ENCODE measurements around the gene TIMM50. TPM values are rescaled to one million over a fixed set of nuclear protein-coding genes. Genes with fewer than 3 reads are reported as not detected.

TIMM50 gene
- total and polyA plus RNA-seq, 8 donors = 35.0 to 106 (median 50.5) TPM

GRCh38 chr19:39518458-39518857, 37.8 kb downstream of the TIMM50 start:
- intact Hi-C loops (cut with DNase I; ENCODE audit: low total_unique reads) = no loop called here
- Histone ChIP-seq H3K36me3 (no peaks in the 10 kb centered on the region), H3K9me3 (no peaks in the 10 kb centered on the region), H3K27ac (no peak overlapping the region), H3K4me3 (no peak overlapping the region), H3K27me3 (peaks cover 18 to 54% (median 46%) of the 10 kb centered on the region in 3 donors), H3K4me1 (peaks cover 11 to 20% (median 17%) of the 10 kb centered on the region in 4 donors)
- WGBS, 5 donors = 45 to 69% (median 60%) methylated on average over 4 to 5 of the region's 5 CpGs
- DNase-seq = no peak
- TF ChIP-seq EP300 (IDR thresholded peaks at IDR 0.05) = no peak
- no peak for TF ChIP-seq POLR2A (IDR thresholded peaks at IDR 0.05)
- TF ChIP-seq CTCF (IDR thresholded peaks at IDR 0.05) = no peak
- no peak for TF ChIP-seq POLR2AphosphoS5 (IDR thresholded peaks at IDR 0.05)

DNA sequence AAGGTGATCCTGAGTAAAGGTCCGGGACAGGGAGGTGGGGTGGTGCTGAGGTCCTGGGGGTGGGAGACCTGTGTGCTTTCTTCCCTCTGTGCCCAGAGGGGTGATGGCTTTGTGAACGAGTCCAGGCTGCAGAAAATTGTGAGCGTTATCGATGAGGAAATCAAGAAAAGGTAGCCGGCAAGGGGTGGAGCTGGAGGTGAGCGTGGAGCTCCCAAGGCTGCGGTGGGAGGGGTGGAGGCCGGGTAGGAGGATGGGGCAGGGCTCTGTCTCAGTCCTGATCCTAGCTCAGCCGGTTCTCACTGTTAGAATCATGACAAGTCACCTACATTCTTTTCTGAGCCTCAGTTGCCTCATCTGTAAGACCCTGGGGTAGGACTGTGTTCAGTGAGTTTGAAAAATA, 38.3 kb downstream of the TIMM50 start:
- WGBS, 5 donors = 37 to 56% (median 52%) methylated on average over 9 of the region's 9 CpGs
- no peak overlapping the region for H3K27ac ChIP-seq

GRCh38 chr19:39520541-39521484, 40.2 kb downstream of the TIMM50 start:
- Histone ChIP-seq H3K9me3 (no peaks in the 10 kb centered on the region), H3K4me3 (no peak overlapping the region), H3K27me3 (peaks cover 2 to 31% (median 23%) of the 10 kb centered on the region in 3 donors), H3K36me3 (no peaks in the 10 kb centered on the region), H3K27ac (no peak overlapping the region), H3K4me1 (peaks cover under 1 to 5% (median 4%) of the 10 kb centered on the region in 4 donors)
- TF ChIP-seq POLR2A (IDR thresholded peaks at IDR 0.05) (no peak), EP300 (IDR thresholded peaks at IDR 0.05) (no peak), CTCF (IDR thresholded peaks at IDR 0.05) (no peak), POLR2AphosphoS5 (IDR thresholded peaks at IDR 0.05) (no peak)
- no peak for DNase-seq
- intact Hi-C loops (cut with DNase I; ENCODE audit: low total_unique reads) = no loop called here
- WGBS, 5 donors = 81 to 90% (median 84%) methylated on average over 8 of the region's 8 CpGs

More for the DNA sequence above, 38.3 kb downstream of the TIMM50 start:
- Histone ChIP-seq H3K36me3 (no peaks in the 10 kb centered on the region), H3K9me3 (no peaks in the 10 kb centered on the region), H3K4me3 (no peak overlapping the region), H3K4me1 (peaks cover 11 to 20% (median 17%) of the 10 kb centered on the region in 4 donors), H3K27me3 (peaks cover 18 to 49% (median 41%) of the 10 kb centered on the region in 3 donors)
- TF ChIP-seq POLR2A (IDR thresholded peaks at IDR 0.05) = no peak
- no peak for TF ChIP-seq EP300 (IDR thresholded peaks at IDR 0.05)
- TF ChIP-seq POLR2AphosphoS5 (IDR thresholded peaks at IDR 0.05) = no peak
- TF ChIP-seq CTCF (IDR thresholded peaks at IDR 0.05) = no peak
- intact Hi-C loops (cut with DNase I; ENCODE audit: low total_unique reads) = no loop called here
- no peak for DNase-seq

- H3K4me3 ChIP-seq = no peak overlapping the region
- H3K9me3 ChIP-seq = no peaks in the 10 kb centered on the region
- intact Hi-C loops (cut with DNase I; ENCODE audit: low total_unique reads) = no loop called here
- no peak overlapping the region for H3K27ac ChIP-seq
- H3K36me3 ChIP-seq = peaks cover 0 to 6% (median 2%) of the 10 kb centered on the region in 4 donors
- DNase-seq = no peak
- TF ChIP-seq POLR2AphosphoS5 (IDR thresholded peaks at IDR 0.05) = no peak
- WGBS, 5 donors = 77 to 90% (median 85%) methylated on average over 8 of the region's 8 CpGs
- H3K27me3 ChIP-seq = no peaks in the 10 kb centered on the region
- H3K4me1 ChIP-seq = peaks cover 0 to under 1% (median 0%) of the 10 kb centered on the region in 4 donors
These were observed 43.9 kb downstream of the TIMM50 start for GRCh38 chr19:39524495-39524894.
